Measurements from ENCODE around the gene CLEC3A.
"Not testable (repeated sequence)": the region's sequence is repeated elsewhere in the genome, so short reads cannot be mapped to it uniquely, and the experiment has no call there.

GRCh38 chr16:78059806-78060205 is 37.5 kb downstream of the CLEC3A start:
- not testable (repeated sequence) for TF ChIP-seq ZNF792 (tag by site-specific recombination; IDR thresholded peaks at IDR 0.05); ZNF274 (IDR thresholded peaks at IDR 0.05; ENCODE audit: low read length); ZNF274 (tag by site-specific recombination; IDR thresholded peaks at IDR 0.05; ENCODE audit: borderline replicate concordance); CTCF (tag by site-specific recombination; IDR thresholded peaks at IDR 0.05); ZBTB44 (tag by site-specific recombination; IDR thresholded peaks at IDR 0.05); YY1 (tag by site-specific recombination; IDR thresholded peaks at IDR 0.05); ZNF704 (tag by site-specific recombination; IDR thresholded peaks at IDR 0.05); ZNF175 (tag by site-specific recombination; IDR thresholded peaks at IDR 0.05); ZNF621 (tag by site-specific recombination; IDR thresholded peaks at IDR 0.05); ZNF121 (tag by site-specific recombination; IDR thresholded peaks at IDR 0.05); ZBTB7A (tag by site-specific recombination; IDR thresholded peaks at IDR 0.05; ENCODE audit: low read depth); ATF2 (tag by site-specific recombination; IDR thresholded peaks at IDR 0.05; ENCODE audit: low read depth); ZSCAN18 (tag by site-specific recombination; IDR thresholded peaks at IDR 0.05); SCRT1 (tag by site-specific recombination; IDR thresholded peaks at IDR 0.05; ENCODE audit: borderline replicate concordance); TRIM28 (IDR thresholded peaks at IDR 0.05; ENCODE audit: borderline replicate concordance, low read length)
